Activated B cell treated with CpG ODN at 0.5 μM for 24 hours (primary cell): ENCODE data around the gene SNX4. TPM values are rescaled to one million over a fixed set of nuclear protein-coding genes. Genes with fewer than 3 reads are reported as not detected.

ENCODE experiments used
- ATAC-seq: fragments of 200-7000 bp; cut with Tn5 transposase; one replicate; pipeline ENCODE4 v1.10.0; 2021; ENCODE audit warnings: low read depth, mild to moderate bottlenecking, moderate library complexity
- CTCF ChIA-PET: fragments of 350-600 bp; sonication (Branson Sonifier 250); formaldehyde crosslinking; loops from one replicate; lab custom pipeline; 2021; ENCODE audit warnings: antibody characterized with exemption; lab: Charles Lee
- POLR2A ChIA-PET: fragments of 350-600 bp; sonication (Branson Sonifier 250); formaldehyde crosslinking; loops from one replicate; lab custom pipeline; 2021; ENCODE audit warnings: antibody characterized with exemption; lab: Charles Lee
- DNase-seq: peaks from one replicate; pipeline ENCODE4 v3.0.0; 2022
- H3K27ac Mint-ChIP-seq: one replicate; pipeline ENCODE4 v1.8.0; 2020; ENCODE audit warnings: mixed read lengths
- H3K27me3 Mint-ChIP-seq: one replicate; pipeline ENCODE4 v1.8.0; 2021; ENCODE audit warnings: mixed read lengths
- H3K36me3 Mint-ChIP-seq: one replicate; pipeline ENCODE4 v1.8.0; 2021; ENCODE audit warnings: low read depth, mixed read lengths
- H3K4me1 Mint-ChIP-seq: one replicate; pipeline ENCODE4 v1.8.0; 2021; ENCODE audit warnings: mixed read lengths
- H3K4me3 Mint-ChIP-seq: one replicate; pipeline ENCODE4 v1.8.0; 2020; ENCODE audit warnings: mild to moderate bottlenecking, mixed read lengths
- H3K9me3 Mint-ChIP-seq: one replicate; pipeline ENCODE4 v1.8.0; 2020; ENCODE audit warnings: mixed read lengths
- CTCF ChIP-seq: fragments of 200-600 bp; IDR thresholded peaks from one replicate; pipeline ENCODE4 v1.8.0; 2022; ENCODE audit warnings: antibody characterized with exemption, mild to moderate bottlenecking
- intact Hi-C: fragments of 100-400 bp; cut with micrococcal nuclease; formaldehyde crosslinking; loops from one replicate; pipeline ENCODE4 v1.15.1; 2024
- total RNA-seq: library from RNA; stranded (reverse); gene quantifications from 2 replicates; pipeline ENCODE4 v1.2.3, GENCODE V29; 2022

SNX4 gene
- total RNA-seq, 1 donor from 2014 or later: 30.2 TPM

- H3K27ac Mint-ChIP-seq: no peak overlapping the region
- CTCF ChIA-PET: no interaction called here
- DNase-seq: no peak
- H3K27me3 Mint-ChIP-seq: no peaks in the 10 kb centered on the region
- H3K36me3 Mint-ChIP-seq: peaks cover 46% of the 10 kb centered on the region
- TF ChIP-seq CTCF: no peak
- POLR2A ChIA-PET: no interaction called here
- H3K9me3 Mint-ChIP-seq: no peaks in the 10 kb centered on the region
- H3K4me3 Mint-ChIP-seq: no peak overlapping the region
- intact Hi-C loops: loop anchor here (1.0 kb wide), 1 partner anchor 138 kb away; no protein-coding TSS in a partner anchor
- H3K4me1 Mint-ChIP-seq: peaks cover 56% of the 10 kb centered on the region
- no peak for ATAC-seq
These were observed 4.6 kb downstream of the SNX4 start for GRCh38 chr3:125515421-125515820.

GRCh38 chr3:125513490-125514115 is 6.4 kb downstream of the SNX4 start:
- no peaks in the 10 kb centered on the region for H3K27me3 Mint-ChIP-seq
- H3K36me3 Mint-ChIP-seq: peaks cover 51% of the 10 kb centered on the region
- CTCF ChIA-PET: no interaction called here
- no peak for DNase-seq
- no peak for ATAC-seq
- POLR2A ChIA-PET: interaction anchor here (0.7 kb wide), 1 partner anchor 271 kb away, joined by 5 read pairs; no protein-coding TSS in a partner anchor
- peaks cover 42% of the 10 kb centered on the region for H3K4me1 Mint-ChIP-seq
- H3K9me3 Mint-ChIP-seq: peaks cover 2% of the 10 kb centered on the region
- no peak overlapping the region for H3K27ac Mint-ChIP-seq
- no peak for TF ChIP-seq CTCF
- intact Hi-C loops: no loop called here
- no peak overlapping the region for H3K4me3 Mint-ChIP-seq

GRCh38 chr3:125512135-125512920 is 7.7 kb downstream of the SNX4 start:
- no peak for TF ChIP-seq CTCF
- H3K36me3 Mint-ChIP-seq: peaks cover 58% of the 10 kb centered on the region
- H3K4me1 Mint-ChIP-seq: peaks cover 35% of the 10 kb centered on the region
- H3K9me3 Mint-ChIP-seq: peaks cover 7% of the 10 kb centered on the region
- ATAC-seq (no peak), DNase-seq (no peak)
- POLR2A ChIA-PET: no interaction called here
- H3K27ac Mint-ChIP-seq: peak overlapping the region; percentile 15
- CTCF ChIA-PET: no interaction called here
- no peak overlapping the region for H3K4me3 Mint-ChIP-seq
- H3K27me3 Mint-ChIP-seq: no peaks in the 10 kb centered on the region
- intact Hi-C loops: no loop called here

DNA sequence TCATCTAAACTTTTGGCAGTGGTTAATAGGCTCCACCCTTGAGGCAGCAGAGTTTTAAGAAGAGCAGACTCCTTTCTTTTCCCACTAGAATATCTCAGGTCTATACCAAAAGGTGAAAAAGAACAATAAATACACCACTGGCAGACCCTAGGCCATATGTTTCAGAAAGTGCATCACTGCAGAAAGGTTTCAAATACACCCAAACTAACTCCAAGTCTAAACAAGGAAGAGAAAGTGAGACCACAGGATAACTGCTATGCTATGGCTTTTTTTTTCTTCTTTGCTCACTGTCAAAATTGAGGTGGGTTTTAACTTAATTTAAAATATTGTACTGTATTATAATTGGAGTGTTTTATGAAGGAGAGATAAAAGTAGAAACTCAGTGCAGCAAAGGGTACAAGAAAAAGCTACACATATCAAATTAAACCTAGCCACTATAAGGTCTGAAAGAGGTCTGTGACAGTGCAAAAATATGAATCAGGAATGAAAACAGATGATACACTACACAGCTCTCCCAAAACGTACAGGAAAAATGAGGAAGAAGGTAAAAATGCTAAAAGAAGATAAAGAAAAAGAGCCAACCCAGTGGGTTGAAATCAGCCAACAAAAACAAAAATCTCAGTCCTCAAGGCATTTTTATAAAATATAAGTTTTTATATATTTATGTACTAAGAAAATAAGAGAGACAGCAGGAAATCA is 8.4 kb downstream of the SNX4 start:
- CTCF ChIA-PET: no interaction called here
- POLR2A ChIA-PET: no interaction called here
- no peaks in the 10 kb centered on the region for H3K27me3 Mint-ChIP-seq
- DNase-seq (no peak), ATAC-seq (no peak)
- peaks cover 28% of the 10 kb centered on the region for H3K4me1 Mint-ChIP-seq
- no peak overlapping the region for H3K4me3 Mint-ChIP-seq
- H3K36me3 Mint-ChIP-seq: peaks cover 62% of the 10 kb centered on the region
- intact Hi-C loops: no loop called here
- no peak for TF ChIP-seq CTCF
- peaks cover 10% of the 10 kb centered on the region for H3K9me3 Mint-ChIP-seq
- H3K27ac Mint-ChIP-seq: peak overlapping the region; percentile 30

- CTCF ChIA-PET: no interaction called here
- Mint-ChIP-seq H3K27me3 (no peaks in the 10 kb centered on the region), H3K27ac (no peak overlapping the region)
These were observed 12.9 kb downstream of the SNX4 start for GRCh38 chr3:125507128-125507527.

More at GRCh38 chr3:125507128-125507527, 12.9 kb downstream of the SNX4 start:
- Mint-ChIP-seq H3K9me3 (peaks cover 10% of the 10 kb centered on the region), H3K4me1 (peaks cover 9% of the 10 kb centered on the region), H3K4me3 (no peak overlapping the region), H3K36me3 (peaks cover 63% of the 10 kb centered on the region)
- ATAC-seq: no peak
- intact Hi-C loops: no loop called here
- no peak for DNase-seq
- no peak for TF ChIP-seq CTCF
- POLR2A ChIA-PET: interaction anchor here (0.6 kb wide), 1 partner anchor 21 kb away, joined by 10 read pairs; no protein-coding TSS in a partner anchor
